Ovary (tissue), 3 donors: ENCODE data around the gene MVD.

Source experiments
- CTCF ChIP-seq, 3 donors: fragments of 450-650 bp in 2 of 3; fragments of 200-600 bp in 1 of 3; IDR thresholded peaks; one replicate each; pipeline versions ENCODE4 v1.5.1 to v1.8.0; 2016 to 2022; ENCODE audit warnings: antibody characterized with exemption in 3 of 3, mild to moderate bottlenecking in 1 of 3
- POLR2A ChIP-seq: fragments of 450-650 bp; IDR thresholded peaks from one replicate; pipeline ENCODE4 v1.6.1; 2017; ENCODE audit warnings: antibody characterized with exemption, mild to moderate bottlenecking, moderate library complexity
- donor health status: DM: no; HTN: no; CAD: no.

GRCh38 chr16:88667461-88667860, 4.6 kb upstream of the MVD start:
- TF ChIP-seq CTCF (IDR thresholded peaks at IDR 0.05) (no peak), POLR2A (no peak)
